HG02943 (cell line): Measurements from ENCODE around the gene STK4.
"Not testable (repeated sequence)": the region's sequence is repeated elsewhere in the genome, so short reads cannot be mapped to it uniquely, and the experiment has no call there.

ENCODE experiments used
- ATAC-seq: cut with Tn5 transposase; IDR thresholded peaks from one replicate; pipeline ENCODE4 v1.9.1; 2021; ENCODE audit warnings: mild to moderate bottlenecking, low read depth, moderate library complexity; ENCODE audit not compliant: unreplicated experiment

Gene STK4

GRCh38 chr20:45049904-45050471 is 83.7 kb downstream of the STK4 start:
- ATAC-seq: no peak

- ATAC-seq: no peak
These were observed 85.1 kb downstream of the STK4 start for GRCh38 chr20:45051204-45052060.

GRCh38 chr20:45052698-45053429 is 86.6 kb downstream of the STK4 start:
- peak; percentile 56 for ATAC-seq

GRCh38 chr20:45053430-45054351 is 87.4 kb downstream of the STK4 start:
- ATAC-seq: no peak

- ATAC-seq: no peak
These were observed 88.7 kb downstream of the STK4 start for GRCh38 chr20:45055056-45055455.

GRCh38 chr20:45056473-45057173 is 90.3 kb downstream of the STK4 start:
- no peak for ATAC-seq

- ATAC-seq: no peak
These were observed 92.0 kb downstream of the STK4 start for GRCh38 chr20:45058168-45058850.

GRCh38 chr20:45059022-45059728 is 92.9 kb downstream of the STK4 start:
- ATAC-seq: no peak

GRCh38 chr20:45060294-45060693 is 94.0 kb downstream of the STK4 start:
- no peak for ATAC-seq

GRCh38 chr20:45061244-45061643 is 94.9 kb downstream of the STK4 start:
- no peak for ATAC-seq

- not testable (repeated sequence) for ATAC-seq
These were observed 96.8 kb downstream of the STK4 start for GRCh38 chr20:45063107-45063506.

GRCh38 chr20:45064812-45065211 is 98.5 kb downstream of the STK4 start:
- ATAC-seq: no peak

GRCh38 chr20:45066372-45066771 is 100.1 kb downstream of the STK4 start:
- ATAC-seq: no peak

GRCh38 chr20:45067087-45067486 is 100.8 kb downstream of the STK4 start:
- ATAC-seq: no peak

- ATAC-seq: no peak
These were observed 101.2 kb downstream of the STK4 start for GRCh38 chr20:45067558-45067957.

- ATAC-seq: no peak
These were observed 102.9 kb downstream of the STK4 start for GRCh38 chr20:45069261-45069660.

- ATAC-seq: no peak
These were observed 104.8 kb downstream of the STK4 start for GRCh38 chr20:45070932-45071632.

- no peak for ATAC-seq
These were observed 105.8 kb downstream of the STK4 start for GRCh38 chr20:45072066-45072465.
